OCI-LY3 (cell line): ENCODE results near the gene KLHL33.

Experiments
- CTCF ChIP-seq: fragments of 200-600, 300-600 bp; sonication (generic); IDR thresholded peaks from 2 replicates; pipeline ENCODE4 v1.5.1; 2014; ENCODE audit warnings: antibody characterized with exemption, low read length, low read depth
- EZH2phosphoT487 ChIP-seq: fragments of 200-600 bp; shearing (Covaris generic); IDR thresholded peaks from 2 replicates; pipeline ENCODE4 v1.6.1; 2018; ENCODE audit warnings: antibody characterized with exemption, mixed run types, low read depth

GRCh38 chr14:20440882-20441281 is 4.9 kb upstream of the KLHL33 start:
- TF ChIP-seq CTCF (no peak), EZH2phosphoT487 (no peak)
